Measurements from ENCODE around the gene PLCG1.

PLCG1 gene

DNA sequence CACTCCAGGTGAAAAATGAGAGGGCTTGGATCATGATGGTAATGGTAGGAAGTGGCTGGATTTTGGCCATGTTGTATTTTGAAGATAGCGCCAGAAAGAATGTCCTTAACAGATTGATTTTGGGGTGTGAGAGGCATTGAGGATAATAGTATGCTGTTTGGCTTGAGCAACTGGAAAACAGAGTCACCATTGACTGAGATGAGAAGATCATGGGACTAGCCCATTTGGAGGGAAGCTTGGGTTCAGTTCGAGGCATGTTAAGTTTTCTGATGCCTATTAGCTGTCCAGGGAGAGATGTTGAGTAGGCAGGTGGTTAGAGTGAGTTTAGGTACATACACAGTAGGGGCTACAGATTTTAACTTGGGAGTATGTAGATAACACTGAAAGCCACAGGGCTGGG lies 23.3 kb downstream of the PLCG1 start:
- no peak overlapping the region for H3K4me3 Mint-ChIP-seq
- peaks cover 65% of the 10 kb centered on the region for H3K4me1 Mint-ChIP-seq (ENCODE audit: low read depth)
- H3K27me3 Mint-ChIP-seq (ENCODE audit: low read depth) = no peaks in the 10 kb centered on the region
- DNase-seq (ENCODE audit: low spot score) = no peak
- peaks cover 78% of the 10 kb centered on the region for H3K36me3 Mint-ChIP-seq (ENCODE audit: low read depth)
- peak overlapping the region; percentile 80 for H3K27ac Mint-ChIP-seq
- no peaks in the 10 kb centered on the region for H3K9me3 Mint-ChIP-seq

DNA sequence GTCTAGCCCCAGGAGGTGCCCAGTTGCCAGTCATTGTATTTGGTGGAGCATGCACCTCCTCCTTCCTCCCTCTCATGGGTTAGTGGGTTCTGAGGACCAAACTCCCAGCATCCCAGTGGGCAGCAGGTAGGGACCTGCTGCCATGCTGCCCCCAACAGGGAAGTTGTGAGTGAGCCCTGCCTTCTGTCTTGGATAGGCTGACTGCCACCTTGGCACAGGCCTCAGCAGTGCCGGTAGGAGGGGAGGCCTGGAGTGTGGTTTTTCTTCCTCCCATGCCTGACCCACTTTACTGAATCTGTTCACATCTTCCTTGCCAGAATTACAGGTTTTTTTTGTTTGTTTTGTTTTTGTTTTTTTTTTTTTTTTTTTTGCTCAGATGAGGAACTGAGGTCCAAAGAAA lies 24.5 kb downstream of the PLCG1 start:
- Mint-ChIP-seq H3K9me3 (no peaks in the 10 kb centered on the region), H3K36me3 (ENCODE audit: low read depth) (peaks cover 84% of the 10 kb centered on the region), H3K4me3 (no peak overlapping the region), H3K27me3 (ENCODE audit: low read depth) (no peaks in the 10 kb centered on the region), H3K27ac (peak overlapping the region; percentile 47), H3K4me1 (ENCODE audit: low read depth) (peaks cover 59% of the 10 kb centered on the region)
- DNase-seq (ENCODE audit: low spot score) = no peak

DNA sequence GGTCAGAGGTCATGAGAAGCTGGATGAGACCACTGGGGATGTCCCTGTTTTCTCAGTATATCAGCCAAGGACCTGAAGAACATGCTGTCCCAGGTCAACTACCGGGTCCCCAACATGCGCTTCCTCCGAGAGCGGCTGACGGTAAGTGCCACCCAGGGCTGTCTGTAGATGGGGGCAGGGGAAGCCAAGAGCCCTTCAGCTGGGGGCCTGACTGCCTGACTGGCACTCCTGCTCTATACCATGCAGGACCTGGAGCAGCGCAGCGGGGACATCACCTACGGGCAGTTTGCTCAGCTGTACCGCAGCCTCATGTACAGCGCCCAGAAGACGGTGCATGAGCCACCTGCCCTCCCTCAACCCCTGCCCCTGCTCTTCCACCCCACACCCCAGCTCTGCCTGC lies 25.1 kb downstream of the PLCG1 start:
- peaks cover 90% of the 10 kb centered on the region for H3K36me3 Mint-ChIP-seq (ENCODE audit: low read depth)
- no peak overlapping the region for H3K4me3 Mint-ChIP-seq
- no peak overlapping the region for H3K27ac Mint-ChIP-seq
- H3K4me1 Mint-ChIP-seq (ENCODE audit: low read depth) = peaks cover 59% of the 10 kb centered on the region
- no peaks in the 10 kb centered on the region for H3K27me3 Mint-ChIP-seq (ENCODE audit: low read depth)
- no peaks in the 10 kb centered on the region for H3K9me3 Mint-ChIP-seq
- no peak for DNase-seq (ENCODE audit: low spot score)

DNA sequence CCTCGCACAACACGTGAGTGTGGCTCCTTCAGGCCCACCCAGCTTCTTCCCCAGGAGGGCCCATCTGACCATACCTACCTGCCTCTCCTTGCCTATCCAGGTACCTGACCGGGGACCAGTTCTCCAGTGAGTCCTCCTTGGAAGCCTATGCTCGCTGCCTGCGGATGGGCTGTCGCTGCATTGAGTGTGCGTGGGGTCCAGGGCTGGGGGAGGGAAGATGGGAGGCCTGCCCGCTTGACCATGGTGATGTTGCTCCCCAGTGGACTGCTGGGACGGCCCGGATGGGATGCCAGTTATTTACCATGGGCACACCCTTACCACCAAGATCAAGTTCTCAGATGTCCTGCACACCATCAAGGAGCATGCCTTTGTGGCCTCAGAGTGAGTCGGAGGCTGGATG lies 26.5 kb downstream of the PLCG1 start:
- H3K9me3 Mint-ChIP-seq = no peaks in the 10 kb centered on the region
- peaks cover 47% of the 10 kb centered on the region for H3K4me1 Mint-ChIP-seq (ENCODE audit: low read depth)
- no peak for DNase-seq (ENCODE audit: low spot score)
- peaks cover 90% of the 10 kb centered on the region for H3K36me3 Mint-ChIP-seq (ENCODE audit: low read depth)
- H3K27me3 Mint-ChIP-seq (ENCODE audit: low read depth) = no peaks in the 10 kb centered on the region
- H3K27ac Mint-ChIP-seq = peak overlapping the region; percentile 1
- H3K4me3 Mint-ChIP-seq = no peak overlapping the region

DNA sequence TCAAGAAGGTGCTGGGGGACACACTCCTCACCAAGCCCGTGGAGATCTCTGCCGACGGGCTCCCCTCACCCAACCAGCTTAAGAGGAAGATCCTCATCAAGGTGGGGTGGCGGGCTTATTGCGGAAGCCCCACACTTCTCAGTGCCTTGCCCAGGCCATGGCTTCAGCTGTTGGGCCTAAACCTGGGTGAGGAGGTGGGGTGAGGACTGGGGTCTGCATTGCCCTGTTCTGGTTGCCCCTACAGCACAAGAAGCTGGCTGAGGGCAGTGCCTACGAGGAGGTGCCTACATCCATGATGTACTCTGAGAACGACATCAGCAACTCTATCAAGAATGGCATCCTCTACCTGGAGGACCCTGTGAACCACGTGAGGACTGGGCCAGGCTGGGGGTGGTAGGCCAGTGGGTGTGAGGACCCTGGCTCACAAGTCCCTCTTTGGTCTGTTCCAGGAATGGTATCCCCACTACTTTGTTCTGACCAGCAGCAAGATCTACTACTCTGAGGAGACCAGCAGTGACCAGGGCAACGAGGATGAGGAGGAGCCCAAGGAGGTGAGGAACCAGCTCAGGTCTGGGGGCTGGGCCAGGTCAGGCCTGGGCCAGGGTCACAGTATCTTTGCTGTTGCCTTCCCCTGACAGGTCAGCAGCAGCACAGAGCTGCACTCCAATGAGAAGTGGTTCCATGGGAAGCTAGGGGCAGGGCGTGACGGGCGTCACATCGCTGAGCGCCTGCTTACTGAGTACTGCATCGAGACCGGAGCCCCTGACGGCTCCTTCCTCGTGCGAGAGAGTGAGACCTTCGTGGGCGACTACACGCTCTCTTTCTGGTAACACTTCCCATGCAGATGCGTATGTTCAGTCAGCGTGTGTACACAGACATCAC lies 27.9 kb downstream of the PLCG1 start:
- no peak for DNase-seq (ENCODE audit: low spot score)
- Mint-ChIP-seq H3K36me3 (ENCODE audit: low read depth) (peaks cover 90% of the 10 kb centered on the region), H3K27ac (no peak overlapping the region), H3K4me3 (no peak overlapping the region), H3K9me3 (no peaks in the 10 kb centered on the region), H3K27me3 (ENCODE audit: low read depth) (no peaks in the 10 kb centered on the region), H3K4me1 (ENCODE audit: low read depth) (peaks cover 34% of the 10 kb centered on the region)

DNA sequence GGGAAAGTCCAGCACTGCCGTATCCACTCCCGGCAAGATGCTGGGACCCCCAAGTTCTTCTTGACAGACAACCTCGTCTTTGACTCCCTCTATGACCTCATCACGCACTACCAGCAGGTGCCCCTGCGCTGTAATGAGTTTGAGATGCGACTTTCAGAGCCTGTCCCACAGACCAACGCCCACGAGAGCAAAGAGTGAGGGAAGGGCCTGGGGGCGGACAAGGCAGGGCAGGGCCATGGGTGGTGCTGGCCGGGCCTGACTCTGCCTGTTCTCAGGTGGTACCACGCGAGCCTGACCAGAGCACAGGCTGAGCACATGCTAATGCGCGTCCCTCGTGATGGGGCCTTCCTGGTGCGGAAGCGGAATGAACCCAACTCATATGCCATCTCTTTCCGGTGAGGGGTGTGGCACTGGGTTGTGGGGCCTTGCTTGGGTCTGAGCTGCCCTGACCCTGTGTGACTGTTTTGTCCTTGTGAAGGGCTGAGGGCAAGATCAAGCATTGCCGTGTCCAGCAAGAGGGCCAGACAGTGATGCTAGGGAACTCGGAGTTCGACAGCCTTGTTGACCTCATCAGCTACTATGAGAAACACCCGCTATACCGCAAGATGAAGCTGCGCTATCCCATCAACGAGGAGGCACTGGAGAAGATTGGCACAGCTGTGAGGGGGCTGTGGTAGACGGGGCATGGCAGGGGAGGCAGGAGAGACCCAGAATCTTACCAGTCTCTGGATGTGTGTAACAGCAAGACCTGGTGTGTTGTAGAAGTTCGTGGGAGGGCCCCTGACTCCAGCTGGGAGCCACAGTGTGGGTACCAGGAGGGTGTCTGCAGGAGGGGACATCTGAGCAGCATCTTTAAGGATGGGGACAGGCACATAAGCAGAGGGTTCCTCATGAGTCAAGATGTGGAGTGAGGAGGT lies 29.1 kb downstream of the PLCG1 start:
- Mint-ChIP-seq H3K27ac (peak overlapping the region; percentile 51), H3K4me3 (no peak overlapping the region), H3K4me1 (ENCODE audit: low read depth) (peaks cover 25% of the 10 kb centered on the region), H3K9me3 (no peaks in the 10 kb centered on the region), H3K27me3 (ENCODE audit: low read depth) (no peaks in the 10 kb centered on the region), H3K36me3 (ENCODE audit: low read depth) (peaks cover 90% of the 10 kb centered on the region)
- no peak for DNase-seq (ENCODE audit: low spot score)

DNA sequence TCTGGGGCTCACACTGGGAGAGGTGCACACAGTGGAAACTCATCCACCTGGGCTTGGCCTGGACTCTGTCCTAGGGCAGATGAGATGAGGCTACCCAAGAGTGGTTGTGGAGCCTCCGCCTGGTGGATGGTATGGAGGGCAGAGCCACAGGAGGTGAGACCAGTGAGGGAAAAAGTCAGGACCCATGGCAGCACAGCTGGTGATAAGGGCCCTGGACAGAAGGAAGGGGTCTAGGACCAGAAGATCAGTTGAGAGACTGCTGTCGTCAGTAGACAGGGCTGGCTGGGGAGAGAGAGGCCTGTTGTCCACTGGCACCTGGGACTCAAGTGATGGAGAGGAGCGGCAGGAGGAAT lies 29.8 kb downstream of the PLCG1 start:
- DNase-seq (ENCODE audit: low spot score) = no peak
- peak overlapping the region; percentile 51 for H3K27ac Mint-ChIP-seq
- peaks cover 21% of the 10 kb centered on the region for H3K4me1 Mint-ChIP-seq (ENCODE audit: low read depth)
- peaks cover 91% of the 10 kb centered on the region for H3K36me3 Mint-ChIP-seq (ENCODE audit: low read depth)
- H3K4me3 Mint-ChIP-seq = no peak overlapping the region
- no peaks in the 10 kb centered on the region for H3K9me3 Mint-ChIP-seq
- no peaks in the 10 kb centered on the region for H3K27me3 Mint-ChIP-seq (ENCODE audit: low read depth)

DNA sequence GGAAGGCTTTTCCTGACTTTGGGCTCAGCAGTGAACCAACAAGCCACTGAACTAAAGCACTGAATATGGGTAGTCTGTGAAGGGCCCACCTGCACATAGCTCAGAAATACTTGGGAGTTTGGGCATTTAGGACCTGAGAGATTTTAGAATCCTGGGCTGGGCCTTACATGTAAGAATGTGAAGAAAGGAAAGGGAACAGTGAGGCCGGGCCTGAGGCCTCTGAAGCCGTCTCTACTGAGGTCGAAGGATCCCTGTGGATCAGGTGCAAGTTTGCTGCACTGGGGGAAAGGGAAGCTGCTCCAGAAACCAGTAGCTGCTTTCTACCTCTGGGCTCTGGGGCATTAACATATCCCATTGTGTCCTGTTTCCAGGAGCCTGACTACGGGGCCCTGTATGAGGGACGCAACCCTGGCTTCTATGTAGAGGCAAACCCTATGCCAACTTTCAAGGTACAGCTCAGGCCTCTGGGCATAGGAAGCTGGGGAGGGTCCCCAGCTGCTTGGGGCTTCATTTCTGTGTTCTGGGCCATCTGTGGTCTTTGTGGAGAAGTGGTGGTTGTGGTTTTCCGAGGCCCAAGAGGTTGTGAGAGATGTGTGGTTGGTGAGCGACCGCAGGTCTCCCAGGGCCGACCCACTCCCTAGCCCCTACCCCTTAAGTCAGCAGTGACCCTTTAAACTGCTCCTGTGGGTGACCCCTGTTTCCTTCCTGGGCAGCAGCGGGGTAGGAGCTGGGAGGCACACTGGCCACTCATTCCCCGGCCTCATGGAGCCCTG lies 30.3 kb downstream of the PLCG1 start:
- Mint-ChIP-seq H3K36me3 (ENCODE audit: low read depth) (peaks cover 92% of the 10 kb centered on the region), H3K4me3 (no peak overlapping the region), H3K27me3 (ENCODE audit: low read depth) (no peaks in the 10 kb centered on the region), H3K27ac (peak overlapping the region; percentile 51), H3K4me1 (ENCODE audit: low read depth) (peaks cover 21% of the 10 kb centered on the region), H3K9me3 (no peaks in the 10 kb centered on the region)
- DNase-seq (ENCODE audit: low spot score) = no peak

DNA sequence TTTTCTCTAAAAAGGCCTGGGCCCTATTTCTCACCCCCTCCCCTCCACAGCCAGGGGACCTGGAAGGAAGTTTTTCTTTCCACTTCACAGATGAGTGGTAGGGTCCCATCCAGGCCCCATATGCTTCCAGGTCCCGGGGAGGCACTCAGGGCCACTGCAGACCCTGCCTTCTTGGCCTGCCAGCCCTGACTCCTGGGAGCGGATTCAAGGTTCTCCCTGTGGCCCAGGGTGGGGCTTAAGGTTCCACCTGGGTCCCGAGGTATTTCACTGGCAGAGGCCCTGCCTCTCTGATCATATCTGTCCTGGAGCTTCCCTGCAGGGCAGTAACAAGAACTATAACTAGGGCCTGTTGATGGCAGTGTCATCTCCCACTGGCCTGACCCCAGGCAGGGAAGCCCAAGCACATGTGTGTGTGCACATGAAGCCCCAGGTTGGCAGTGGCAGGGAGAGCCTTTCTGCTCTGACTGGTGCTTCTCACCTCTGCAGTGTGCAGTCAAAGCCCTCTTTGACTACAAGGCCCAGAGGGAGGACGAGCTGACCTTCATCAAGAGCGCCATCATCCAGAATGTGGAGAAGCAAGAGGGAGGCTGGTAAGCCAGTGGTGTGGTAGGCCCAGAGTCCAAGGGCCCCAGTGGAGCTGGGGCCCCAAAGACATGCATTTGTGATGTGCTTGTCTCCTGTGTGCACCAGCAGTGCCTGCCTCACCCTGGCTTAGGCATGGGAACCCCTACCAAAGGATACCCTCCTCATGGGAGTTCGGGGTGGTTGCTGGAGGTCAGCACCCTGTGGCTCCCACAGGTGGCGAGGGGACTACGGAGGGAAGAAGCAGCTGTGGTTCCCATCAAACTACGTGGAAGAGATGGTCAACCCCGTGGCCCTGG lies 31.2 kb downstream of the PLCG1 start:
- peaks cover 25% of the 10 kb centered on the region for H3K4me1 Mint-ChIP-seq (ENCODE audit: low read depth)
- H3K4me3 Mint-ChIP-seq = no peak overlapping the region
- H3K9me3 Mint-ChIP-seq = no peaks in the 10 kb centered on the region
- peaks cover 92% of the 10 kb centered on the region for H3K36me3 Mint-ChIP-seq (ENCODE audit: low read depth)
- no peaks in the 10 kb centered on the region for H3K27me3 Mint-ChIP-seq (ENCODE audit: low read depth)
- DNase-seq (ENCODE audit: low spot score) = no peak
- no peak overlapping the region for H3K27ac Mint-ChIP-seq

DNA sequence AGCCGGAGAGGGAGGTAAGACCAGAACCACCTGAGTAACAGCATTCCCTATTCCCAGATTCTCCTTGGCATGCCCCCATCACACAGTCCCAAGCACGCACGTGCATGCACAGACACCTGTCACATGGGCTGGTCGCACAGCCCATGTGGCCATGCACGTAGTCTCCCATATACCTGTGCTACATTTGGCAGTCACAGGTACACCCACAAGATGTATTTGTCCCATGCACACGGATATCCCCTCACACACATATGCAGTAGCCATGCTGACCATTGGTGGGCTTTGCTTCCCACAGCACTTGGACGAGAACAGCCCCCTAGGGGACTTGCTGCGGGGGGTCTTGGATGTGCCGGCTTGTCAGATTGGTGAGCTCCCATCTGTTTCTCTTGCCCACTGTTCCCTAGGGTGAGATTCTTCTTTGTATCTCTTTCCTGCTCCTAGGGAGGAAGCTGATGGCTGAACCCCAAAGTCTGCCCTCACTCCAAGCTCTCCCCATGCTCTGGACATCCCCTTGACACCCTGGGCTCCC lies 31.9 kb downstream of the PLCG1 start:
- Mint-ChIP-seq H3K9me3 (no peaks in the 10 kb centered on the region), H3K4me1 (ENCODE audit: low read depth) (peaks cover 24% of the 10 kb centered on the region), H3K4me3 (no peak overlapping the region), H3K27ac (no peak overlapping the region), H3K36me3 (ENCODE audit: low read depth) (peaks cover 92% of the 10 kb centered on the region), H3K27me3 (ENCODE audit: low read depth) (no peaks in the 10 kb centered on the region)
- DNase-seq (ENCODE audit: low spot score) = no peak

DNA sequence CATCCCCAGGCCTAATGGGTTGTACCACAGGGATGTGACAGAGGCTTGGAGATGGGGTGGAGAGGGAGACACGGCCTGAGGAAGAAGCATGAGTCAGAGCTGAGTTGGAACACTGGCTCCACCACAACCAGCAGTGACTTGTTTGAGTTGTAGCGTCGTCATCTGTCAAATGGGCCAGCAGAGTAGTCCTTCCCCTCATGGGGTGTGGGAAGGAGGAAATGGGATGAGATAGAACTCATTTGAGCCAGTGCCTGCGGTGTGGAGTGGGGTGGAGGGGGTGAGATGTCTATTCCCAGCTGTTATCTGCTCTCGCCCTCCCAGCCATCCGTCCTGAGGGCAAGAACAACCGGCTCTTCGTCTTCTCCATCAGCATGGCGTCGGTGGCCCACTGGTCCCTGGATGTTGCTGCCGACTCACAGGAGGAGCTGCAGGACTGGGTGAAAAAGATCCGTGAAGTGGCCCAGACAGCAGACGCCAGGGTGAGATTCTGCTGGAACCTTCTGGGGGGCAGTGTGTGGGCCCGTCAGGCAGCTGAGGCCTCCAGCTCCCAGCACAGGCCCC lies 32.5 kb downstream of the PLCG1 start:
- Mint-ChIP-seq H3K36me3 (ENCODE audit: low read depth) (peaks cover 93% of the 10 kb centered on the region), H3K4me1 (ENCODE audit: low read depth) (peaks cover 23% of the 10 kb centered on the region), H3K27ac (no peak overlapping the region), H3K4me3 (no peak overlapping the region), H3K9me3 (no peaks in the 10 kb centered on the region), H3K27me3 (ENCODE audit: low read depth) (no peaks in the 10 kb centered on the region)
- DNase-seq (ENCODE audit: low spot score) = no peak

DNA sequence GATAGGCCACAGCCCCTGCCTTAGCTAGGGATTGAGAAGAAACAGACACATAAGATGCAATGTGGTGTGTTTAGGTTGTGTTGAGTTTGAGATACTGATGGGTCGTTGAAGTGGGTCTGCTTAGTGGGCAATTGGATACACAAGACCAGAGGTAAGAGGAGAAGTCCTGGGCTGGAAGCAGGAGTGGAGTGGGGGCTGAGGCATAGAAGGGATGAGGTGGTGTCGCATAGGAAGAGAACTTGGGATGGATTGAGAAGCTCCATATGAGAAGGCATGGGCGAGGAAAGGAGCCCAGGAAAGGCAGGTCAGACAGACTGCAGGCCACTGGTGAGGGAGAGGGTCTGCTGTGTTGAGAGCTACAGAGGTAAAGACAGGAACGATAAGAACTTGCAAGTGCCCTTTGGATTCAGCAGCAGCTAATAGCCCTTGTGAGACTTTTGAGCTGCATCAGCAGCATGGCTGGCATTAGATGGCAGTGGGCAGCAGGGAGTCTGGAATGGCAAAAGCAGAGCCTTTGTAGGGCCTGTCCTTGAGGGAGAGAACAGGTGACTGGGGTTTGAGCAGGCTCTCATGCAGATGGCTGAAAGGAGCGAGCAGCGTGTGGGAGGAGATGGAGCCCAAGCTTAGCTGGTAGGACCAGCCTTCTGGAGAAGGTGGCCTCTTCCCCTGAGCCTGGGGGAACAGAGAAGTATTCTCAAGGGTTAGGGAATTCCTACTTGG lies 33.2 kb downstream of the PLCG1 start:
- Mint-ChIP-seq H3K9me3 (no peaks in the 10 kb centered on the region), H3K4me1 (ENCODE audit: low read depth) (peaks cover 18% of the 10 kb centered on the region), H3K27ac (peak overlapping the region; percentile 9), H3K27me3 (ENCODE audit: low read depth) (no peaks in the 10 kb centered on the region), H3K4me3 (no peak overlapping the region), H3K36me3 (ENCODE audit: low read depth) (peaks cover 88% of the 10 kb centered on the region)
- DNase-seq (ENCODE audit: low spot score) = no peak

Data from T-helper 2 cell treated with Interferon-gamma antibody and Interleukin-4, amounts not matched to agents 5 μg/mL and 100 μg/mL, for 36 hours (primary cell).